Aorta (tissue), 5 donors: ENCODE measurements around the gene TRABD2B. TPM values are rescaled to one million over a fixed set of nuclear protein-coding genes. Genes with fewer than 3 reads are reported as not detected.

ENCODE experiments used
- ATAC-seq: fragments of 200-7000 bp; cut with Tn5 transposase; one replicate; pipeline ENCODE4 v1.9.1; 2022; ENCODE audit warnings: moderate library complexity; ENCODE audit not compliant: low FRiP score
- DNase-seq, 2 donors: peaks; one replicate each; pipeline ENCODE4 v3.0.0-alpha.2; 2020
- H3K27ac ChIP-seq, 2 donors: one replicate each; pipeline ENCODE4 v1.5.1; 2013; ENCODE audit warnings: low read length in 2 of 2, mild to moderate bottlenecking in 2 of 2, moderate library complexity in 2 of 2, control low read depth in 1 of 2, inconsistent platforms in 1 of 2, low read depth in 1 of 2
- H3K27me3 ChIP-seq, 2 donors: one replicate each; pipeline ENCODE4 v1.6.1; 2013; ENCODE audit warnings: control low read depth in 1 of 2, low read length in 1 of 2, mild to moderate bottlenecking in 1 of 2, moderate library complexity in 1 of 2; ENCODE audit not compliant: insufficient read depth in 2 of 2, control insufficient read depth in 1 of 2
- H3K36me3 ChIP-seq, 2 donors: one replicate each; pipeline ENCODE4 v1.6.1; 2013; ENCODE audit warnings: control low read depth in 1 of 2, low read length in 1 of 2, mild to moderate bottlenecking in 1 of 2; ENCODE audit not compliant: insufficient read depth in 2 of 2, control insufficient read depth in 1 of 2
- H3K4me1 ChIP-seq, 2 donors: one replicate each; pipeline ENCODE4 v1.6.1; 2013; ENCODE audit warnings: low read length in 2 of 2, control low read depth in 1 of 2, mild to moderate bottlenecking in 1 of 2, moderate library complexity in 1 of 2; ENCODE audit not compliant: insufficient read depth in 2 of 2, control insufficient read depth in 1 of 2
- H3K4me3 ChIP-seq, 2 donors: one replicate each; pipeline ENCODE4 v1.5.1; 2013; ENCODE audit warnings: low read length in 2 of 2, control low read depth in 1 of 2, mild to moderate bottlenecking in 1 of 2
- H3K9me3 ChIP-seq: one replicate; pipeline ENCODE4 v1.6.1; 2013; ENCODE audit warnings: mild to moderate bottlenecking, low read length; ENCODE audit not compliant: control insufficient read depth
- WGBS, 2 donors: extraction: QIAGEN DNeasy Blood & Tissue Kit; methylation state at CpG; one replicate each; pipeline ENCODE4 v1.1.7; 2013; 5-methylcytosine and 5-hydroxymethylcytosine counted together
- intact Hi-C, 2 donors: fragments of 100-400 bp; cut with DNase I; formaldehyde crosslinking; loops; one replicate each; pipeline versions ENCODE4 v1.14.2 to v1.15.0; 2022
- polyA plus RNA-seq, 2 donors: library from polyadenylated mRNA; stranded (reverse); fragments of 200-250 nt; gene quantifications; one replicate each; pipeline ENCODE4 v1.2.3, GENCODE V29; 2013
- total RNA-seq, 2 donors: library from RNA; stranded (reverse); fragmentation: NEBNext Ultra II Directional; extraction: Animal tissue kit (Norgen Biotek cat#: 25700); gene quantifications; one replicate each; pipeline ENCODE4 v1.2.1, GENCODE V29; 2021
- donor health status: healthy with polysubstance abuse.
- donor health status: Bipolar disorder and iron deficiency.
- donor health status: DM: no; HTN: no; CAD: no.
- donor health status: DM: no; HTN: no; CAD: no.
- donor health status: DM: yes; HTN: yes; CAD: no.

Gene TRABD2B
- total and polyA plus RNA-seq, 4 donors, result 6.0 to 13.3 (median 8.5) TPM

- ATAC-seq, result no peak
- no peaks in the 10 kb centered on the region for H3K9me3 ChIP-seq
- H3K4me1 ChIP-seq, result peaks cover 3% of the 10 kb centered on the region in 2 donors
- intact Hi-C loops, result no loop called here
- WGBS, 2 donors, result 72 to 81% methylated on average over 4 of the region's 4 CpGs
- no peak for DNase-seq
- no peak overlapping the region for H3K4me3 ChIP-seq
- no peaks in the 10 kb centered on the region for H3K27me3 ChIP-seq
- H3K36me3 ChIP-seq, result no peaks in the 10 kb centered on the region
- H3K27ac ChIP-seq, result peak overlapping the region in 1 of 2 donors; percentile 56
Measured at GRCh38 chr1:47830021-47830420, 167.2 kb downstream of the TRABD2B start.

- peaks cover 3% of the 10 kb centered on the region in 2 donors for H3K4me1 ChIP-seq
Measured at GRCh38 chr1:47828978-47829377, 168.2 kb downstream of the TRABD2B start.

GRCh38 chr1:47827109-47827508 is 170.1 kb downstream of the TRABD2B start:
- 91 to 92% methylated on average over 6 of the region's 6 CpGs for WGBS, 2 donors
- Histone ChIP-seq H3K4me1 (peaks cover 3% of the 10 kb centered on the region in 2 donors), H3K27me3 (no peaks in the 10 kb centered on the region), H3K27ac (no peak overlapping the region), H3K4me3 (no peak overlapping the region), H3K9me3 (no peaks in the 10 kb centered on the region), H3K36me3 (no peaks in the 10 kb centered on the region)
- intact Hi-C loops, result no loop called here
- DNase-seq (no peak), ATAC-seq (no peak)

More at GRCh38 chr1:47828978-47829377, 168.2 kb downstream of the TRABD2B start:
- Histone ChIP-seq H3K36me3 (no peaks in the 10 kb centered on the region), H3K27me3 (no peaks in the 10 kb centered on the region), H3K4me3 (no peak overlapping the region), H3K9me3 (no peaks in the 10 kb centered on the region), H3K27ac (peak overlapping the region; percentile 10 to 64)
- intact Hi-C loops, result no loop called here
- 6 to 10% methylated on average over 2 of the region's 2 CpGs for WGBS, 2 donors
- DNase-seq, result no peak
- peak; percentile 26 for ATAC-seq

- 63 to 73% methylated on average over 8 of the region's 8 CpGs for WGBS, 2 donors
- peak; percentile 33 for ATAC-seq
Measured at GRCh38 chr1:47824716-47825115, 172.5 kb downstream of the TRABD2B start.

GRCh38 chr1:47824297-47824696 is 172.9 kb downstream of the TRABD2B start:
- ATAC-seq, result no peak
- Histone ChIP-seq H3K27ac (no peak overlapping the region), H3K36me3 (no peaks in the 10 kb centered on the region), H3K4me1 (peaks cover 2 to 3% of the 10 kb centered on the region in 2 donors), H3K27me3 (no peaks in the 10 kb centered on the region), H3K4me3 (no peak overlapping the region), H3K9me3 (no peaks in the 10 kb centered on the region)
- intact Hi-C loops, result no loop called here
- 92% methylated on average over 3 of the region's 3 CpGs for WGBS, 2 donors
- no peak for DNase-seq

More at GRCh38 chr1:47824716-47825115, 172.5 kb downstream of the TRABD2B start:
- Histone ChIP-seq H3K9me3 (no peaks in the 10 kb centered on the region), H3K27ac (no peak overlapping the region), H3K4me3 (no peak overlapping the region), H3K4me1 (peaks cover 3% of the 10 kb centered on the region in 2 donors), H3K27me3 (no peaks in the 10 kb centered on the region), H3K36me3 (no peaks in the 10 kb centered on the region)
- no peak for DNase-seq
- intact Hi-C loops, result no loop called here

- WGBS, 2 donors, result 29 to 34% methylated on average over 9 of the region's 9 CpGs
- no peak overlapping the region for H3K27ac ChIP-seq
- H3K4me1 ChIP-seq, result no peaks in the 10 kb centered on the region
- no peak overlapping the region for H3K4me3 ChIP-seq
- DNase-seq (peak in 1 of 2 donors; percentile 75), ATAC-seq (no peak)
- no peaks in the 10 kb centered on the region for H3K36me3 ChIP-seq
- intact Hi-C loops, result no loop called here
- H3K27me3 ChIP-seq, result no peaks in the 10 kb centered on the region
- no peaks in the 10 kb centered on the region for H3K9me3 ChIP-seq
Measured at GRCh38 chr1:47823040-47823808, 174.0 kb downstream of the TRABD2B start.

GRCh38 chr1:47821760-47822159 is 175.4 kb downstream of the TRABD2B start:
- Histone ChIP-seq H3K4me1 (no peaks in the 10 kb centered on the region), H3K27ac (no peak overlapping the region), H3K9me3 (no peaks in the 10 kb centered on the region), H3K4me3 (no peak overlapping the region), H3K36me3 (no peaks in the 10 kb centered on the region), H3K27me3 (no peaks in the 10 kb centered on the region)
- no peak for ATAC-seq
- no peak for DNase-seq
- intact Hi-C loops, result no loop called here
- 67 to 81% methylated on average over 5 of the region's 5 CpGs for WGBS, 2 donors

- ATAC-seq (no peak), DNase-seq (no peak)
- Histone ChIP-seq H3K9me3 (no peaks in the 10 kb centered on the region), H3K36me3 (no peaks in the 10 kb centered on the region), H3K27me3 (no peaks in the 10 kb centered on the region), H3K27ac (no peak overlapping the region), H3K4me3 (no peak overlapping the region), H3K4me1 (no peaks in the 10 kb centered on the region)
- WGBS, 2 donors, result 76 to 85% methylated on average over 9 of the region's 9 CpGs
- intact Hi-C loops, result no loop called here
Measured at GRCh38 chr1:47819574-47819888, 177.7 kb downstream of the TRABD2B start.
